HepG2 (cell line): ENCODE data around the gene CSAG3.

Experiments
- ATF1 ChIP-seq: IDR thresholded peaks from 2 replicates; pipeline ENCODE4 v1.6.1; 2016; ENCODE audit warnings: mild to moderate bottlenecking, control low read depth
- BHLHE40 ChIP-seq: IDR thresholded peaks from 2 replicates; pipeline ENCODE4 v1.6.1; 2011; ENCODE audit warnings: low read length, improper control_type of control experiment
- CEBPB ChIP-seq: IDR thresholded peaks from 2 replicates; pipeline ENCODE4 v1.6.1; 2011; ENCODE audit warnings: low read depth, low read length, improper control_type of control experiment, borderline replicate concordance
- ETV6 ChIP-seq: sonication (generic); formaldehyde crosslinking; conservative IDR thresholded peaks from 2 replicates; pipeline ENCODE4 v1.4.0; 2020; ENCODE audit warnings: missing genetic modification reagents
- FOXK1 ChIP-seq: sonication (generic); formaldehyde crosslinking; IDR thresholded peaks from 2 replicates; pipeline ENCODE4 v1.4.0; 2020; ENCODE audit warnings: low read depth, missing genetic modification reagents, borderline replicate concordance
- RXRA ChIP-seq: sonication (generic); formaldehyde crosslinking; IDR thresholded peaks from 2 replicates; pipeline ENCODE4 v1.5.1; 2020; ENCODE audit warnings: missing genetic modification reagents
- SRF ChIP-seq: IDR thresholded peaks from 2 replicates; pipeline ENCODE4 v1.6.1; 2011; ENCODE audit warnings: mild to moderate bottlenecking, low read depth, low read length, moderate library complexity
- ZBTB1 ChIP-seq: sonication (generic); formaldehyde crosslinking; IDR thresholded peaks from 2 replicates; pipeline ENCODE4 v1.4.0; 2020; ENCODE audit warnings: missing genetic modification reagents, borderline replicate concordance
- TF ChIP-seq, protein P1 (sequence below): sonication (generic); formaldehyde crosslinking; IDR thresholded peaks from 2 replicates; pipeline ENCODE4 v1.4.0; 2020; ENCODE audit warnings: missing genetic modification reagents, borderline replicate concordance
- TF ChIP-seq, protein P2 (sequence below): sonication (generic); formaldehyde crosslinking; IDR thresholded peaks from 2 replicates; pipeline ENCODE4 v1.4.0; 2020; ENCODE audit warnings: missing genetic modification reagents
- TF ChIP-seq, protein P3 (sequence below), 2 experiments: IDR thresholded peaks; 2 replicates each; pipeline ENCODE4 v1.6.1; 2011 to 2012; ENCODE audit warnings: low read length in 2 of 2, borderline replicate concordance in 1 of 2, low read depth in 1 of 2, mild to moderate bottlenecking in 1 of 2, moderate library complexity in 1 of 2

DNA sequence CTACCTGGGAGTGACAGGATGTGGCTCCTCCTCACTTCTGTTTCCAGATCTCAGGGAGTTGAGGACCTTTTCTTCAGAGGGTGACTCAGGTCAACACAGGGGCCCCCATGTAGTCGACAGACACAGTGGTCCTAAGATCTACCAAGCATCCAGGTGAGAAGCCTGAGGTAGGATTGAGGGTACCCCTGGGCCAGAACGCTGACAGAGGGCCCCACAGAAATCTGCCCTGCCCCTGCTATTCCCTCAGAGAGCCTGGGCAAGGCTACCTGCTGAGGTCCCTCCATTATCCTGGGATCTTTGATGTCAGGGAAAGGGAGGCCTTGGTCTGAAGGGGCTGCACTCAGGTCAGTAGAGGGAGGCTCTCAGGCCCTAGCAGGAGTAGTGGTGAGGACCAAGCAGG, 23.9 kb upstream of the CSAG3 start:
- TF ChIP-seq ETV6 (CRISPR knock-in tag) = no peak
- TF ChIP-seq FOXK1 (CRISPR knock-in tag) = no peak
- TF ChIP-seq CEBPB = no peak
- TF ChIP-seq SRF = no peak
- TF ChIP-seq, protein P1, sequence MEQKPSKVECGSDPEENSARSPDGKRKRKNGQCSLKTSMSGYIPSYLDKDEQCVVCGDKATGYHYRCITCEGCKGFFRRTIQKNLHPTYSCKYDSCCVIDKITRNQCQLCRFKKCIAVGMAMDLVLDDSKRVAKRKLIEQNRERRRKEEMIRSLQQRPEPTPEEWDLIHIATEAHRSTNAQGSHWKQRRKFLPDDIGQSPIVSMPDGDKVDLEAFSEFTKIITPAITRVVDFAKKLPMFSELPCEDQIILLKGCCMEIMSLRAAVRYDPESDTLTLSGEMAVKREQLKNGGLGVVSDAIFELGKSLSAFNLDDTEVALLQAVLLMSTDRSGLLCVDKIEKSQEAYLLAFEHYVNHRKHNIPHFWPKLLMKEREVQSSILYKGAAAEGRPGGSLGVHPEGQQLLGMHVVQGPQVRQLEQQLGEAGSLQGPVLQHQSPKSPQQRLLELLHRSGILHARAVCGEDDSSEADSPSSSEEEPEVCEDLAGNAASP (CRISPR knock-in tag) = no peak
- TF ChIP-seq, protein P2, sequence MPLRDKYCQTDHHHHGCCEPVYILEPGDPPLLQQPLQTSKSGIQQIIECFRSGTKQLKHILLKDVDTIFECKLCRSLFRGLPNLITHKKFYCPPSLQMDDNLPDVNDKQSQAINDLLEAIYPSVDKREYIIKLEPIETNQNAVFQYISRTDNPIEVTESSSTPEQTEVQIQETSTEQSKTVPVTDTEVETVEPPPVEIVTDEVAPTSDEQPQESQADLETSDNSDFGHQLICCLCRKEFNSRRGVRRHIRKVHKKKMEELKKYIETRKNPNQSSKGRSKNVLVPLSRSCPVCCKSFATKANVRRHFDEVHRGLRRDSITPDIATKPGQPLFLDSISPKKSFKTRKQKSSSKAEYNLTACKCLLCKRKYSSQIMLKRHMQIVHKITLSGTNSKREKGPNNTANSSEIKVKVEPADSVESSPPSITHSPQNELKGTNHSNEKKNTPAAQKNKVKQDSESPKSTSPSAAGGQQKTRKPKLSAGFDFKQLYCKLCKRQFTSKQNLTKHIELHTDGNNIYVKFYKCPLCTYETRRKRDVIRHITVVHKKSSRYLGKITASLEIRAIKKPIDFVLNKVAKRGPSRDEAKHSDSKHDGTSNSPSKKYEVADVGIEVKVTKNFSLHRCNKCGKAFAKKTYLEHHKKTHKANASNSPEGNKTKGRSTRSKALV (CRISPR knock-in tag) = no peak
- TF ChIP-seq, protein P3, sequence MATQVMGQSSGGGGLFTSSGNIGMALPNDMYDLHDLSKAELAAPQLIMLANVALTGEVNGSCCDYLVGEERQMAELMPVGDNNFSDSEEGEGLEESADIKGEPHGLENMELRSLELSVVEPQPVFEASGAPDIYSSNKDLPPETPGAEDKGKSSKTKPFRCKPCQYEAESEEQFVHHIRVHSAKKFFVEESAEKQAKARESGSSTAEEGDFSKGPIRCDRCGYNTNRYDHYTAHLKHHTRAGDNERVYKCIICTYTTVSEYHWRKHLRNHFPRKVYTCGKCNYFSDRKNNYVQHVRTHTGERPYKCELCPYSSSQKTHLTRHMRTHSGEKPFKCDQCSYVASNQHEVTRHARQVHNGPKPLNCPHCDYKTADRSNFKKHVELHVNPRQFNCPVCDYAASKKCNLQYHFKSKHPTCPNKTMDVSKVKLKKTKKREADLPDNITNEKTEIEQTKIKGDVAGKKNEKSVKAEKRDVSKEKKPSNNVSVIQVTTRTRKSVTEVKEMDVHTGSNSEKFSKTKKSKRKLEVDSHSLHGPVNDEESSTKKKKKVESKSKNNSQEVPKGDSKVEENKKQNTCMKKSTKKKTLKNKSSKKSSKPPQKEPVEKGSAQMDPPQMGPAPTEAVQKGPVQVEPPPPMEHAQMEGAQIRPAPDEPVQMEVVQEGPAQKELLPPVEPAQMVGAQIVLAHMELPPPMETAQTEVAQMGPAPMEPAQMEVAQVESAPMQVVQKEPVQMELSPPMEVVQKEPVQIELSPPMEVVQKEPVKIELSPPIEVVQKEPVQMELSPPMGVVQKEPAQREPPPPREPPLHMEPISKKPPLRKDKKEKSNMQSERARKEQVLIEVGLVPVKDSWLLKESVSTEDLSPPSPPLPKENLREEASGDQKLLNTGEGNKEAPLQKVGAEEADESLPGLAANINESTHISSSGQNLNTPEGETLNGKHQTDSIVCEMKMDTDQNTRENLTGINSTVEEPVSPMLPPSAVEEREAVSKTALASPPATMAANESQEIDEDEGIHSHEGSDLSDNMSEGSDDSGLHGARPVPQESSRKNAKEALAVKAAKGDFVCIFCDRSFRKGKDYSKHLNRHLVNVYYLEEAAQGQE (IDR thresholded peaks at IDR 0.05; ENCODE audit: borderline replicate concordance in 1 of 2, low read depth in 1 of 2, low read length in 2 of 2) = no peak
- TF ChIP-seq RXRA (CRISPR knock-in tag) = no peak
- no peak for TF ChIP-seq BHLHE40
- no peak for TF ChIP-seq ZBTB1 (CRISPR knock-in tag)
- TF ChIP-seq ATF1 = no peak
